ENCODE measurements around the gene CDC42BPB.
A peak's percentile ranks its signal among the peaks of the same experiment; 100 is the strongest.

Gene CDC42BPB

GRCh38 chr14:102923201-102923924 is 134.0 kb downstream of the CDC42BPB start:
- DNase-seq = no peak

- peak; percentile 24 for DNase-seq
These were observed 134.7 kb downstream of the CDC42BPB start, which contains the start of gene AMN for GRCh38 chr14:102922490-102923200. TSS of gene AMN (plus strand) at chr14:102922663. CDS start at chr14:102922689, 26 bp downstream.

GRCh38 chr14:102920998-102921304 is 136.4 kb downstream of the CDC42BPB start:
- no peak for DNase-seq

GRCh38 chr14:102920273-102920997 is 136.9 kb downstream of the CDC42BPB start:
- DNase-seq = no peak

- DNase-seq = no peak
These were observed 138.9 kb downstream of the CDC42BPB start for GRCh38 chr14:102918438-102918837.

- peak; percentile 57 for DNase-seq
These were observed 139.7 kb downstream of the CDC42BPB start for GRCh38 chr14:102917469-102918211.

GRCh38 chr14:102917056-102917385 is 140.3 kb downstream of the CDC42BPB start:
- DNase-seq = no peak

GRCh38 chr14:102916347-102917055 is 140.8 kb downstream of the CDC42BPB start:
- no peak for DNase-seq

- no peak for DNase-seq
These were observed 141.8 kb downstream of the CDC42BPB start for GRCh38 chr14:102915292-102916110.

GRCh38 chr14:102914474-102915291 is 142.7 kb downstream of the CDC42BPB start:
- no peak for DNase-seq

- DNase-seq = no peak
These were observed 143.8 kb downstream of the CDC42BPB start for GRCh38 chr14:102913341-102914211.

- DNase-seq = no peak
These were observed 145.2 kb downstream of the CDC42BPB start for GRCh38 chr14:102911991-102912761.

GRCh38 chr14:102911541-102911951 is 145.8 kb downstream of the CDC42BPB start:
- DNase-seq = no peak

- no peak for DNase-seq
These were observed 146.9 kb downstream of the CDC42BPB start for GRCh38 chr14:102910442-102910841.

GRCh38 chr14:102909911-102910310 is 147.4 kb downstream of the CDC42BPB start:
- DNase-seq = no peak

GRCh38 chr14:102909462-102909861 is 147.9 kb downstream of the CDC42BPB start:
- DNase-seq = no peak

- no peak for DNase-seq
These were observed 148.4 kb downstream of the CDC42BPB start for GRCh38 chr14:102908766-102909455.

Data from activated naive CD4-positive, alpha-beta T cell treated with Interleukin-2 at 50 U/mL for 16 hours (primary cell).